Vagina (tissue), 2 donors: ENCODE measurements around the gene CHST12. TPM values are rescaled to one million over a fixed set of nuclear protein-coding genes. Genes with fewer than 3 reads are reported as not detected.

Experiments used
- DNase-seq, 2 donors: peaks; one replicate each; pipeline ENCODE4 v3.0.0-alpha.2; 2017; ENCODE audit errors: extremely low spot score in 2 of 2
- H3K27ac ChIP-seq: fragments of 200-600 bp; sonication (generic); one replicate; pipeline ENCODE4 v1.5.1; 2019
- H3K27me3 ChIP-seq: fragments of 200-600 bp; sonication (generic); one replicate; pipeline ENCODE4 v1.5.1; 2019
- H3K36me3 ChIP-seq, 2 donors: fragments of 200-600 bp; sonication (generic); one replicate each; pipeline ENCODE4 v1.5.1; 2017 to 2019
- H3K4me1 ChIP-seq: fragments of 200-600 bp; sonication (generic); one replicate; pipeline ENCODE4 v1.5.1; 2019
- H3K4me3 ChIP-seq, 2 donors: fragments of 200-600 bp; sonication (generic); 1 replicate in 1 of 2; 2 replicates in 1 of 2; pipeline ENCODE4 v1.5.1; 2016 to 2019
- H3K9me3 ChIP-seq: fragments of 200-600 bp; sonication (generic); one replicate; pipeline ENCODE4 v1.5.1; 2019
- CTCF ChIP-seq, 3 experiments: fragments of 450-650 bp in 2 of 3; fragments of 200-600 bp in 1 of 3; sonication (generic) in 1 of 3; IDR thresholded peaks; one replicate each; pipeline ENCODE4 v1.5.1; 2017 to 2019; ENCODE audit warnings: antibody characterized with exemption in 3 of 3, mild to moderate bottlenecking in 2 of 3, moderate library complexity in 2 of 3
- POLR2A ChIP-seq, 2 donors: fragments of 450-650 bp; IDR thresholded peaks; one replicate each; pipeline ENCODE4 v1.6.1; 2017; ENCODE audit warnings: antibody characterized with exemption in 2 of 2, mild to moderate bottlenecking in 2 of 2, moderate library complexity in 2 of 2
- POLR2AphosphoS5 ChIP-seq, 2 donors: sonication (generic); formaldehyde crosslinking; IDR thresholded peaks; one replicate each; pipeline ENCODE4 v1.9.0; 2017; ENCODE audit warnings: antibody characterized with exemption in 2 of 2, mild to moderate bottlenecking in 2 of 2, low read depth in 1 of 2; ENCODE audit not compliant: insufficient read depth in 1 of 2
- intact Hi-C: fragments of 100-400 bp; cut with DNase I; formaldehyde crosslinking; loops from one replicate; pipeline ENCODE4 v1.15.1; 2023
- total RNA-seq: library from RNA; depleted of rRNA; stranded (reverse); fragments of >200 nt; gene quantifications from one replicate; pipeline ENCODE4 v1.2.3, GENCODE V29; 2016

Gene CHST12
- total RNA-seq, 1 donor from 2014 or later = 26.3 TPM

- Histone ChIP-seq H3K9me3 (no peaks in the 10 kb centered on the region), H3K4me3 (no peak overlapping the region), H3K27ac (no peak overlapping the region), H3K27me3 (no peaks in the 10 kb centered on the region), H3K4me1 (peaks cover 15% of the 10 kb centered on the region), H3K36me3 (no peaks in the 10 kb centered on the region)
- TF ChIP-seq POLR2AphosphoS5 (IDR thresholded peaks at IDR 0.05; ENCODE audit: insufficient read depth in 1 of 2, low read depth in 1 of 2) (no peak), POLR2A (IDR thresholded peaks at IDR 0.05) (no peak), CTCF (IDR thresholded peaks at IDR 0.05) (no peak)
- DNase-seq = no peak
- intact Hi-C loops = no loop called here
Observed at GRCh38 chr7:2480070-2480408, 76.6 kb downstream of the CHST12 start.

- no peaks in the 10 kb centered on the region for H3K36me3 ChIP-seq
- H3K27me3 ChIP-seq = no peaks in the 10 kb centered on the region
- intact Hi-C loops = no loop called here
Observed at GRCh38 chr7:2481195-2481594, 77.8 kb downstream of the CHST12 start.

GRCh38 chr7:2482725-2483451 is 79.5 kb downstream of the CHST12 start:
- Histone ChIP-seq H3K27me3 (no peaks in the 10 kb centered on the region), H3K36me3 (no peaks in the 10 kb centered on the region), H3K9me3 (no peaks in the 10 kb centered on the region), H3K4me1 (peaks cover 24% of the 10 kb centered on the region), H3K4me3 (no peak overlapping the region), H3K27ac (no peak overlapping the region)
- DNase-seq = no peak
- TF ChIP-seq POLR2AphosphoS5 (IDR thresholded peaks at IDR 0.05; ENCODE audit: insufficient read depth in 1 of 2, low read depth in 1 of 2) (no peak), CTCF (IDR thresholded peaks at IDR 0.05) (no peak), POLR2A (IDR thresholded peaks at IDR 0.05) (no peak)
- intact Hi-C loops = no loop called here

More at GRCh38 chr7:2481195-2481594, 77.8 kb downstream of the CHST12 start:
- H3K4me3 ChIP-seq = no peak overlapping the region
- H3K4me1 ChIP-seq = peaks cover 15% of the 10 kb centered on the region
- H3K27ac ChIP-seq = no peak overlapping the region
- DNase-seq = no peak
- H3K9me3 ChIP-seq = no peaks in the 10 kb centered on the region
- no peak for TF ChIP-seq POLR2A (IDR thresholded peaks at IDR 0.05)
- no peak for TF ChIP-seq CTCF (IDR thresholded peaks at IDR 0.05)

- no peaks in the 10 kb centered on the region for H3K27me3 ChIP-seq
- no peak overlapping the region for H3K27ac ChIP-seq
- H3K4me3 ChIP-seq = no peak overlapping the region
- TF ChIP-seq POLR2AphosphoS5 (IDR thresholded peaks at IDR 0.05; ENCODE audit: insufficient read depth in 1 of 2, low read depth in 1 of 2) (no peak), POLR2A (IDR thresholded peaks at IDR 0.05) (no peak)
- intact Hi-C loops = no loop called here
- no peaks in the 10 kb centered on the region for H3K36me3 ChIP-seq
- DNase-seq = no peak
- H3K4me1 ChIP-seq = peaks cover 24% of the 10 kb centered on the region
- no peaks in the 10 kb centered on the region for H3K9me3 ChIP-seq
Observed at GRCh38 chr7:2483494-2483893, 80.1 kb downstream of the CHST12 start.

GRCh38 chr7:2484868-2485267 is 81.5 kb downstream of the CHST12 start:
- Histone ChIP-seq H3K9me3 (no peaks in the 10 kb centered on the region), H3K4me1 (peaks cover 31% of the 10 kb centered on the region), H3K27me3 (no peaks in the 10 kb centered on the region), H3K36me3 (no peaks in the 10 kb centered on the region), H3K4me3 (no peak overlapping the region), H3K27ac (no peak overlapping the region)
- intact Hi-C loops = no loop called here
- DNase-seq = no peak
- TF ChIP-seq POLR2AphosphoS5 (IDR thresholded peaks at IDR 0.05; ENCODE audit: insufficient read depth in 1 of 2, low read depth in 1 of 2) = no peak
- no peak for TF ChIP-seq POLR2A (IDR thresholded peaks at IDR 0.05)
- no peak for TF ChIP-seq CTCF (IDR thresholded peaks at IDR 0.05)
